Measurements from ENCODE around the gene PDS5A. TPM values are rescaled to one million over a fixed set of nuclear protein-coding genes. Genes with fewer than 3 reads are reported as not detected.

PDS5A gene
- total and polyA plus RNA-seq, 9 of the 15 experiments (the other 6 are each of a cell fraction or from before 2014, with no cell fraction given): 16.4 to 85.4 (median 70.0) TPM

DNA sequence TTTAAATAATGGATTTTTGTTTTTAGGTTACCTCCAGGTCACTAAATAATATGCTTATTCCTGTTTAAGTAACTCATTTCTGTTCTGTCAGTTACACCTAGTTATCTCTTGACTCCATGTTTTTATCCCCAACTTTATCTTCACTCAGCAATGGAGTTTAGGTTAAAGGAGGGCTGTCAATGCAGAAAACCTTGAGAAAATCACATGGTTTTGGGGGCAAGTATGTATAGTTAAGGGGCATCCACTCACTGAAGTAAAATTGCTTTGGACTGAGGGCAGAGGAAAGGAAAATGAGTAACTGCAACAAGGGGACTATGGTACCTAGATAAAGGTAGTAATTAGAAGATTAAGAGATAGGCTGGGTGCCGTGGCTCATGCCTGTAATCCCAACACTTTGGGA lies 192.6 kb downstream of the PDS5A start:
- Histone ChIP-seq H3K4me2 (ENCODE audit: insufficient read depth, low read length) (peak overlapping the region; percentile 7; the same call in 1 of the 2 replicates), H3K9me1 (ENCODE audit: control insufficient read depth, insufficient read depth, low read length) (no peaks in the 10 kb centered on the region), H2AFZ (ENCODE audit: low read depth, low read length) (no peak overlapping the region), H3K9ac (ENCODE audit: insufficient read depth in 1 of 2, low read depth in 2 of 2, low read length in 2 of 2) (no peak overlapping the region), H3K27me3 (ENCODE audit: control insufficient read depth in 2 of 2, insufficient read depth in 2 of 2, low read length in 2 of 2) (no peaks in the 10 kb centered on the region), H3K36me3 (ENCODE audit: control insufficient read depth, insufficient read depth, low read length) (peaks cover 9% of the 10 kb centered on the region; the same call in 1 of the 3 replicates), H3K9me3 (replicated peaks; ENCODE audit: control insufficient read depth, insufficient read depth, low read depth, low read length) (no peaks in the 10 kb centered on the region), H3K4me3 (no peak overlapping the region), H3K4me1 (replicated peaks in 1 of 2; ENCODE audit: control insufficient read depth in 2 of 2, insufficient read depth in 2 of 2, low read length in 2 of 2) (peaks cover 6 to 8% of the 10 kb centered on the region in 2 experiments; a peak in 4 of 5 replicates), H4K20me1 (replicated peaks; ENCODE audit: control insufficient read depth, insufficient read depth, low read length) (no peaks in the 10 kb centered on the region), H3K79me2 (ENCODE audit: control insufficient read depth, insufficient read depth, low read length) (no peaks in the 10 kb centered on the region), H3K27ac (ENCODE audit: extremely low read depth, low read depth, low read length) (no peak overlapping the region)
- ATAC-seq (peak; percentile 36), DNase-seq (ENCODE audit: extremely low read depth in 1 of 4, low spot score in 3 of 4) (peak in 1 of 4 experiments; percentile 28), FAIRE-seq (peak; percentile 23)
- in situ Hi-C loops (cut with MboI) (no loop called here), intact Hi-C loops (cut with micrococcal nuclease) (no loop called here)
- ChIA-PET POLR2A (interaction anchor here (0.9 kb wide), 1 partner anchor 185 kb away, joined by 3 read pairs; no protein-coding TSS in a partner anchor), CTCF (ENCODE audit: low intra/inter-chr PET ratio) (no interaction called here)
- BruUV-seq (replicated peaks): no TSS peak
- 8% methylated on average over 1 of the region's 1 CpG for WGBS (ENCODE audit: insufficient coverage, low coverage, missing lambda C conversion rate)
- TF ChIP-seq ZNF431 (CRISPR knock-in tag; IDR thresholded peaks at IDR 0.05) (no peak), EWSR1 (IDR thresholded peaks at IDR 0.05; ENCODE audit: borderline replicate concordance, low read depth, partially characterized antibody) (peak; percentile 71), ZNF583 (CRISPR knock-in tag; IDR thresholded peaks at IDR 0.05) (no peak), NR2C2 (CRISPR knock-in tag; IDR thresholded peaks at IDR 0.05) (no peak), NR2C2 (tag; IDR thresholded peaks at IDR 0.05) (no peak), RBM14 (IDR thresholded peaks at IDR 0.05; ENCODE audit: borderline replicate concordance, insufficient read depth, low read depth, low read length) (no peak), TAL1 (IDR thresholded peaks at IDR 0.05) (peak; percentile 46; the same call in 1 of the 2 replicates), XRCC3 (IDR thresholded peaks at IDR 0.05) (0 out of 2 replicates have a peak, but pooled peaks have one; percentile 17), SPI1 (IDR thresholded peaks at IDR 0.05; ENCODE audit: borderline replicate concordance, low read depth, low read length) (no peak), SMARCA4 (IDR thresholded peaks at IDR 0.05) (0 out of 2 replicates have a peak, but pooled peaks have one; percentile 16), SP2 (IDR thresholded peaks at IDR 0.05; ENCODE audit: extremely low read depth, low read depth, low read length, poor library complexity, severe bottlenecking) (no peak), ZNF395 (CRISPR knock-in tag; IDR thresholded peaks at IDR 0.05) (0 out of 2 replicates have a peak, but pooled peaks have one; percentile 22), SIN3B (IDR thresholded peaks at IDR 0.05; ENCODE audit: low read depth) (no peak), BMI1 (IDR thresholded peaks at IDR 0.05; ENCODE audit: low read length) (no peak), ATF1 (CRISPR knock-in tag; IDR thresholded peaks at IDR 0.05) (no peak), ATF1 (tag; IDR thresholded peaks at IDR 0.05) (no peak), NCOR1 (IDR thresholded peaks at IDR 0.05) (peak; percentile 47; the same call in 1 of the 2 replicates)
- TF ChIP-seq, protein P1, sequence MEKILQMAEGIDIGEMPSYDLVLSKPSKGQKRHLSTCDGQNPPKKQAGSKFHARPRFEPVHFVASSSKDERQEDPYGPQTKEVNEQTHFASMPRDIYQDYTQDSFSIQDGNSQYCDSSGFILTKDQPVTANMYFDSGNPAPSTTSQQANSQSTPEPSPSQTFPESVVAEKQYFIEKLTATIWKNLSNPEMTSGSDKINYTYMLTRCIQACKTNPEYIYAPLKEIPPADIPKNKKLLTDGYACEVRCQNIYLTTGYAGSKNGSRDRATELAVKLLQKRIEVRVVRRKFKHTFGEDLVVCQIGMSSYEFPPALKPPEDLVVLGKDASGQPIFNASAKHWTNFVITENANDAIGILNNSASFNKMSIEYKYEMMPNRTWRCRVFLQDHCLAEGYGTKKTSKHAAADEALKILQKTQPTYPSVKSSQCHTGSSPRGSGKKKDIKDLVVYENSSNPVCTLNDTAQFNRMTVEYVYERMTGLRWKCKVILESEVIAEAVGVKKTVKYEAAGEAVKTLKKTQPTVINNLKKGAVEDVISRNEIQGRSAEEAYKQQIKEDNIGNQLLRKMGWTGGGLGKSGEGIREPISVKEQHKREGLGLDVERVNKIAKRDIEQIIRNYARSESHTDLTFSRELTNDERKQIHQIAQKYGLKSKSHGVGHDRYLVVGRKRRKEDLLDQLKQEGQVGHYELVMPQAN (IDR thresholded peaks at IDR 0.05; ENCODE audit: borderline replicate concordance): no peak

All from K562 (cell line).